H1 (cell line): Measurements from ENCODE around the gene IGFBP6. TPM values are rescaled to one million over a fixed set of nuclear protein-coding genes. Genes with fewer than 3 reads are reported as not detected.
"Not testable (repeated sequence)": the region's sequence is repeated elsewhere in the genome, so short reads cannot be mapped to it uniquely, and the experiment has no call there.

Experiments used
- CTCF ChIA-PET: fragments of 300-600 bp; sonication (Branson Sonifier 250); formaldehyde crosslinking; loops from one replicate; lab custom pipeline; 2021; ENCODE audit not compliant: partially characterized antibody; lab: Charles Lee
- POLR2A ChIA-PET: fragments of 300-600 bp; sonication (Branson Sonifier 250); formaldehyde crosslinking; loops from one replicate; lab custom pipeline; 2021; ENCODE audit warnings: inconsistent platforms; ENCODE audit not compliant: partially characterized antibody; lab: Charles Lee
- DNase-seq, 2 experiments: peaks; one replicate each; pipeline versions ENCODE4 v3.0.0 to v3.0.0-alpha.2; 2010 to 2022; ENCODE audit warnings: low spot score in 2 of 2, low read depth in 1 of 2, mixed read lengths in 1 of 2
- FAIRE-seq: peaks from 2 replicates; lab custom pipeline; 2011; peaks lifted over from hg19 to GRCh38; lab: Jason Lieb, UNC
- H2AFZ ChIP-seq: 2 replicates; pipeline ENCODE4 v1.8.1; 2012; ENCODE audit warnings: low read length, inconsistent platforms
- H2AK5ac ChIP-seq: 2 replicates; pipeline ENCODE4 v1.6.1; 2013; ENCODE audit warnings: low read depth, low read length
- H2BK120ac ChIP-seq: replicated peaks from 2 replicates; pipeline ENCODE3; 2013; ENCODE audit warnings: low read depth, low read length, inconsistent platforms
- H2BK12ac ChIP-seq: 2 replicates; pipeline ENCODE4 v1.6.1; 2013; ENCODE audit warnings: low read depth, low read length
- H2BK15ac ChIP-seq: 2 replicates; pipeline ENCODE4 v1.6.1; 2013; ENCODE audit warnings: low read length
- H2BK20ac ChIP-seq: 2 replicates; pipeline ENCODE4 v1.6.1; 2013; ENCODE audit warnings: low read length
- H2BK5ac ChIP-seq: 2 replicates; pipeline ENCODE4 v1.6.1; 2013; ENCODE audit warnings: low read depth, low read length
- H3K14ac ChIP-seq: 2 replicates; pipeline ENCODE4 v1.6.1; 2013; ENCODE audit warnings: inconsistent platforms; ENCODE audit not compliant: insufficient read length
- H3K18ac ChIP-seq: 2 replicates; pipeline ENCODE4 v1.6.1; 2013; ENCODE audit warnings: low read length; ENCODE audit errors: extremely low read depth
- H3K23ac ChIP-seq: 2 replicates; pipeline ENCODE4 v1.6.1; 2013; ENCODE audit warnings: inconsistent platforms; ENCODE audit not compliant: insufficient read length
- H3K23me2 ChIP-seq: 2 replicates; pipeline ENCODE4 v1.6.1; 2013; ENCODE audit warnings: low read depth, low read length
- H3K27ac ChIP-seq: 2 replicates; pipeline ENCODE4 v1.6.1; 2011; ENCODE audit warnings: low read depth, low read length, inconsistent platforms
- H3K27me3 ChIP-seq, 4 experiments: replicated peaks in 1 of 4; 1 replicate in 1 of 4; 2 replicates in 3 of 4; pipeline versions ENCODE4 v1.6.1 to v1.8.1; 2011 to 2013; ENCODE audit warnings: low read length in 3 of 4, mild to moderate bottlenecking in 3 of 4, inconsistent platforms in 2 of 4, mixed read lengths in 2 of 4, moderate library complexity in 1 of 4; ENCODE audit not compliant: control insufficient read depth in 3 of 4, insufficient read depth in 3 of 4; ENCODE audit errors: extremely low read depth in 1 of 4
- H3K36me3 ChIP-seq, 4 experiments: 2 replicates each; pipeline versions ENCODE4 v1.6.1 to v1.8.1; 2011 to 2013; ENCODE audit warnings: mild to moderate bottlenecking in 4 of 4, low read length in 3 of 4, moderate library complexity in 2 of 4, control low read depth in 1 of 4, inconsistent platforms in 1 of 4; ENCODE audit not compliant: insufficient read depth in 4 of 4, control insufficient read depth in 2 of 4
- H3K4ac ChIP-seq: replicated peaks from 2 replicates; pipeline ENCODE3; 2013; ENCODE audit warnings: low read length, low read depth, mixed read lengths, inconsistent platforms; ENCODE audit not compliant: insufficient read length
- H3K4me1 ChIP-seq, 4 experiments: replicated peaks in 1 of 4; 1 replicate in 1 of 4; 2 replicates in 3 of 4; pipeline versions ENCODE4 v1.6.1 to v1.8.1; 2011 to 2013; ENCODE audit warnings: low read length in 3 of 4, inconsistent platforms in 2 of 4, mixed read lengths in 1 of 4; ENCODE audit not compliant: insufficient read depth in 4 of 4, control insufficient read depth in 3 of 4
- H3K4me2 ChIP-seq, 2 experiments: 2 replicates each; pipeline versions ENCODE4 v1.6.1 to v1.8.1; 2011 to 2013; ENCODE audit warnings: low read depth in 2 of 2, low read length in 2 of 2, control low read depth in 1 of 2, inconsistent platforms in 1 of 2, mild to moderate bottlenecking in 1 of 2; ENCODE audit not compliant: insufficient read depth in 1 of 2
- H3K4me3 ChIP-seq, 4 experiments: fragments of 200-600, 300-600 bp in 1 of 4; sonication (generic), shearing (Covaris generic), sonication (Bioruptor Twin) in 1 of 4; 2 replicates each; pipeline versions ENCODE4 v1.5.1 to v1.8.1; 2011 to 2016; ENCODE audit warnings: low read length in 4 of 4, low read depth in 3 of 4, control low read depth in 2 of 4, inconsistent platforms in 2 of 4, mild to moderate bottlenecking in 2 of 4, mixed read lengths in 1 of 4, moderate library complexity in 1 of 4; ENCODE audit not compliant: insufficient read depth in 2 of 4; ENCODE audit errors: extremely low read depth in 1 of 4
- H3K56ac ChIP-seq: replicated peaks from 2 replicates; pipeline ENCODE3; 2013; ENCODE audit warnings: low read depth, mild to moderate bottlenecking, mixed read lengths, low read length, inconsistent platforms; ENCODE audit not compliant: insufficient read length
- H3K79me1 ChIP-seq: 2 replicates; pipeline ENCODE4 v1.6.1; 2013; ENCODE audit warnings: low read depth, low read length, control low read depth
- H3K79me2 ChIP-seq, 2 experiments: 2 replicates each; pipeline versions ENCODE4 v1.6.1 to v1.8.1; 2012 to 2013; ENCODE audit warnings: low read length in 2 of 2, mild to moderate bottlenecking in 2 of 2, inconsistent platforms in 1 of 2; ENCODE audit not compliant: insufficient read depth in 2 of 2, control insufficient read depth in 1 of 2
- H3K9ac ChIP-seq, 4 experiments: replicated peaks in 1 of 4; 1 replicate in 1 of 4; 2 replicates in 3 of 4; pipeline versions ENCODE4 v1.6.1 to v1.8.1; 2011 to 2013; ENCODE audit warnings: low read depth in 3 of 4, low read length in 3 of 4, control low read depth in 2 of 4, mild to moderate bottlenecking in 2 of 4, moderate library complexity in 2 of 4, inconsistent platforms in 1 of 4; ENCODE audit errors: extremely low read depth in 1 of 4
- H3K9me3 ChIP-seq, 2 experiments: 2 replicates each; pipeline versions ENCODE4 v1.6.1 to v1.8.1; 2012 to 2013; ENCODE audit warnings: mild to moderate bottlenecking in 2 of 2, moderate library complexity in 2 of 2, control low read depth in 1 of 2, inconsistent platforms in 1 of 2, low read depth in 1 of 2, low read length in 1 of 2, mixed read lengths in 1 of 2; ENCODE audit not compliant: insufficient read depth in 2 of 2
- H4K20me1 ChIP-seq, 2 experiments: replicated peaks in 1 of 2; 2 replicates each; pipeline versions ENCODE3 to v1.8.1; 2011 to 2013; ENCODE audit warnings: inconsistent platforms in 2 of 2, low read length in 2 of 2, mild to moderate bottlenecking in 1 of 2; ENCODE audit not compliant: insufficient read depth in 2 of 2, control insufficient read depth in 1 of 2
- H4K5ac ChIP-seq: 2 replicates; pipeline ENCODE4 v1.6.1; 2013; ENCODE audit warnings: low read length, low read depth, mixed read lengths, inconsistent platforms; ENCODE audit not compliant: insufficient read length
- H4K8ac ChIP-seq: 2 replicates; pipeline ENCODE4 v1.8.0; 2013; ENCODE audit warnings: mild to moderate bottlenecking, moderate library complexity, low read length, inconsistent platforms; ENCODE audit not compliant: insufficient read depth; ENCODE audit errors: extremely low read depth
- H4K91ac ChIP-seq: replicated peaks from 2 replicates; pipeline ENCODE3; 2013; ENCODE audit warnings: low read length, mixed read lengths, inconsistent platforms; ENCODE audit not compliant: insufficient read length
- WGBS, 2 experiments: shearing (Covaris generic) in 1 of 2; methylation state at CpG; one replicate each; pipeline versions ENCODE4 v1.1.6 to v1.1.7; 2013 to 2015; ENCODE audit warnings: low lambda C conversion rate in 2 of 2, mixed read lengths in 2 of 2, inconsistent platforms in 1 of 2, low coverage in 1 of 2, missing lambda C conversion rate in 1 of 2; ENCODE audit not compliant: insufficient replicate concordance in 2 of 2, insufficient coverage in 1 of 2, insufficient read length in 1 of 2; ENCODE audit errors: extremely low coverage in 1 of 2, missing lambda C conversion rate in 1 of 2; 5-methylcytosine and 5-hydroxymethylcytosine counted together
- polyA plus RNA-seq, 7 experiments: library from polyadenylated mRNA; depleted of rRNA in 3 of 7; stranded (reverse) in 5 of 7; unstranded in 2 of 7; fragments of >200 nt in 5 of 7; fragments of 200-250 nt in 2 of 7; gene quantifications; 1 replicate in 5 of 7; 2 replicates in 1 of 7; 4 replicates in 1 of 7; pipeline versions ENCODE4 v1.2.1 to v1.2.3, GENCODE V29; 2011 to 2013; ENCODE audit warnings: missing spikeins in 2 of 7, mixed read lengths in 2 of 7
- total RNA-seq: library from RNA; stranded (reverse); fragmentation: NEBNext Ultra II Directional; extraction: Animal tissue kit (Norgen Biotek cat#: 25700); gene quantifications from 2 replicates; pipeline ENCODE4 v1.2.1, GENCODE V29; 2021

IGFBP6 gene
- total and polyA plus RNA-seq, 2 of the 8 experiments (the other 6 are each of a cell fraction or from before 2014, with no cell fraction given): 13.7 to 14.7 TPM

GRCh38 chr12:53095596-53095895 lies 1.9 kb upstream of the IGFBP6 start:
- not testable (repeated sequence) for H2AFZ ChIP-seq, H3K27ac ChIP-seq, H3K36me3 ChIP-seq, H3K14ac ChIP-seq, H2BK12ac ChIP-seq, FAIRE-seq, H2BK15ac ChIP-seq, H3K23ac ChIP-seq, H4K5ac ChIP-seq, H3K79me2 ChIP-seq, DNase-seq, H3K18ac ChIP-seq, H3K56ac ChIP-seq, H3K79me1 ChIP-seq, H3K4me3 ChIP-seq, H4K91ac ChIP-seq, H2BK5ac ChIP-seq, H4K8ac ChIP-seq, H3K4ac ChIP-seq, H3K9ac ChIP-seq, H4K20me1 ChIP-seq, H2AK5ac ChIP-seq, H3K9me3 ChIP-seq, H2BK120ac ChIP-seq
- Histone ChIP-seq H3K27me3 (peaks cover 0 to 27% (median 16%) of the 10 kb centered on the region in 4 experiments; a peak in 5 of 7 replicates), H3K4me1 (peaks cover 4 to 22% (median 5%) of the 10 kb centered on the region in 4 experiments), H2BK20ac (0 out of 2 replicates have a peak overlapping the region, but pooled peaks have one; percentile 72), H3K4me2 (peak overlapping the region in 1 of 2 experiments; percentile 95; a peak in 1 of 4 replicates), H3K23me2 (peaks cover 28% of the 10 kb centered on the region)
- CTCF ChIA-PET: interaction anchor here (0.6 to 19.1 kb wide), 5 partner anchors 20 to 83 kb away, joined by 3 to 531 read pairs (median 42); partner anchors contain the start of gene SPRYD3
- POLR2A ChIA-PET: interaction anchor here (2.9 kb wide), 1 partner anchor 16 kb away, joined by 13 read pairs; the partner anchor contains the start of gene SPRYD3
- 97% methylated on average over 3 of the region's 3 CpGs; no CpG with 5 or more reads in 1 of the 2 experiments for WGBS, 2 experiments
